Measurements from ENCODE around the gene CEP95. TPM values are rescaled to one million over a fixed set of nuclear protein-coding genes. Genes with fewer than 3 reads are reported as not detected.

Gene CEP95
- total RNA-seq, 6 experiments from 2014 or later: 9.0 to 13.0 (median 11.5) TPM

- H3K36me3 Mint-ChIP-seq (ENCODE audit: low read depth): peaks cover 32% of the 10 kb centered on the region
- peaks cover 11% of the 10 kb centered on the region; the same call in 1 of the 2 replicates for H3K4me1 Mint-ChIP-seq (ENCODE audit: low read depth)
- DNase-seq: no peak
- TF ChIP-seq, protein P1, sequence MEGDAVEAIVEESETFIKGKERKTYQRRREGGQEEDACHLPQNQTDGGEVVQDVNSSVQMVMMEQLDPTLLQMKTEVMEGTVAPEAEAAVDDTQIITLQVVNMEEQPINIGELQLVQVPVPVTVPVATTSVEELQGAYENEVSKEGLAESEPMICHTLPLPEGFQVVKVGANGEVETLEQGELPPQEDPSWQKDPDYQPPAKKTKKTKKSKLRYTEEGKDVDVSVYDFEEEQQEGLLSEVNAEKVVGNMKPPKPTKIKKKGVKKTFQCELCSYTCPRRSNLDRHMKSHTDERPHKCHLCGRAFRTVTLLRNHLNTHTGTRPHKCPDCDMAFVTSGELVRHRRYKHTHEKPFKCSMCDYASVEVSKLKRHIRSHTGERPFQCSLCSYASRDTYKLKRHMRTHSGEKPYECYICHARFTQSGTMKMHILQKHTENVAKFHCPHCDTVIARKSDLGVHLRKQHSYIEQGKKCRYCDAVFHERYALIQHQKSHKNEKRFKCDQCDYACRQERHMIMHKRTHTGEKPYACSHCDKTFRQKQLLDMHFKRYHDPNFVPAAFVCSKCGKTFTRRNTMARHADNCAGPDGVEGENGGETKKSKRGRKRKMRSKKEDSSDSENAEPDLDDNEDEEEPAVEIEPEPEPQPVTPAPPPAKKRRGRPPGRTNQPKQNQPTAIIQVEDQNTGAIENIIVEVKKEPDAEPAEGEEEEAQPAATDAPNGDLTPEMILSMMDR (IDR thresholded peaks at IDR 0.05): no peak
- H3K9me3 Mint-ChIP-seq: no peaks in the 10 kb centered on the region
- no peak overlapping the region for H3K4me3 Mint-ChIP-seq
- peak overlapping the region; percentile 56 for H3K27ac Mint-ChIP-seq
- peaks cover 5% of the 10 kb centered on the region; the same call in 1 of the 2 replicates for H3K27me3 Mint-ChIP-seq (ENCODE audit: insufficient read depth)
Observed at GRCh38 chr17:64527914-64528313, 21.1 kb downstream of the CEP95 start.

DNA sequence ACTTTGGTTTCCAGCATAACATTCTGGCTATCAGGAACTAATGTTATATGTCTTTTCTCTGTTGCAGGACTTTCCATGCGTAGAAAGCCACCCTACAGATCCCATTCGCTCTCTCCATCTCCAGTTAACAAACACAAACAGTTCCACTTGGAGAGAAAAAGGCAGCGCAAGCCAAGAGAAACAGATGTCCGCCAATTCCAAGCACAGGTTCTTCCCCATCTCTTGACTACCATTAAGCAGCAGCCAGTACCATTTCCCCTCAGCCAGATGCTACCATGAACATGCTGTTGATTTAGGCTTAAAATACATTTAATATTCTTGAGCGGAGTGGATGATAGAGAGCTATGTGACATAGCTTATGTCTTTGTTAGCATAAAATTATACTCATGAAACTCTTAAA lies 22.4 kb downstream of the CEP95 start:
- no peak overlapping the region for H3K4me3 Mint-ChIP-seq
- H3K36me3 Mint-ChIP-seq (ENCODE audit: low read depth): peaks cover 44% of the 10 kb centered on the region
- TF ChIP-seq, protein P1 (IDR thresholded peaks at IDR 0.05): no peak

GRCh38 chr17:64531955-64532371 lies 25.2 kb downstream of the CEP95 start:
- no peak for DNase-seq
- H3K27me3 Mint-ChIP-seq (ENCODE audit: insufficient read depth): peaks cover 24% of the 10 kb centered on the region
- TF ChIP-seq, protein P1 (IDR thresholded peaks at IDR 0.05): no peak
- no peaks in the 10 kb centered on the region for H3K9me3 Mint-ChIP-seq
- H3K36me3 Mint-ChIP-seq (ENCODE audit: low read depth): peaks cover 46% of the 10 kb centered on the region
- 0 out of 2 replicates have a peak overlapping the region, but pooled peaks have one; percentile 20 for H3K4me3 Mint-ChIP-seq
- peaks cover 21% of the 10 kb centered on the region; the same call in 1 of the 2 replicates for H3K4me1 Mint-ChIP-seq (ENCODE audit: low read depth)
- H3K27ac Mint-ChIP-seq: peak overlapping the region; percentile 75

More for the DNA sequence above, 22.4 kb downstream of the CEP95 start:
- Mint-ChIP-seq H3K9me3 (no peaks in the 10 kb centered on the region), H3K4me1 (ENCODE audit: low read depth) (peaks cover 17% of the 10 kb centered on the region; the same call in 1 of the 2 replicates), H3K27ac (peak overlapping the region; percentile 1), H3K27me3 (ENCODE audit: insufficient read depth) (peaks cover 11% of the 10 kb centered on the region)
- DNase-seq: no peak

DNA sequence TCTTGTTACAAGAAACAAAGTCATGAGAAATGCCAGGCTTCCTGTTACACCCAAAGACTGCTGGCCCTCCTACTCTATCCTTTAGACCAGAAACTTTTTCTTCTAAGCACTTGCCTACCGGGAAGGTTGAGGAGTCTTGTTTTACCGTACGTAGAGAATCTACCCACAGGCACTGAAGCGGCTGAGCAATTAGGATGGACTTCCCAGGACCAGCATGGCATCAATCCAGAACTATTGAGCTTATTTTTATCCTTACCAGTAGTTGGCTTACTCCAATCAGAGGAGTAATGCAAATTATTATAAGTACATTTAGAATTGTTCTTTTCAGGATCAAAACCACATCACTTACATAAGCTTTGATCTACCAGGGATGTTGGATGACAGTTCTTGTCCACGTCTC lies 25.6 kb downstream of the CEP95 start:
- no peaks in the 10 kb centered on the region for H3K9me3 Mint-ChIP-seq
- peak overlapping the region; percentile 20; the same call in 1 of the 2 replicates for H3K4me3 Mint-ChIP-seq
- peak overlapping the region; percentile 75 for H3K27ac Mint-ChIP-seq

GRCh38 chr17:64533784-64534183 lies 27.0 kb downstream of the CEP95 start:
- Mint-ChIP-seq H3K27me3 (ENCODE audit: insufficient read depth) (peaks cover 39% of the 10 kb centered on the region), H3K9me3 (peaks cover 8% of the 10 kb centered on the region; the same call in 1 of the 2 replicates), H3K36me3 (ENCODE audit: low read depth) (peaks cover 60% of the 10 kb centered on the region), H3K4me3 (peak overlapping the region; percentile 30; the same call in 1 of the 2 replicates), H3K27ac (peak overlapping the region; percentile 75), H3K4me1 (ENCODE audit: low read depth) (peaks cover 28% of the 10 kb centered on the region)
- no peak for DNase-seq
- TF ChIP-seq, protein P1 (IDR thresholded peaks at IDR 0.05): no peak

More for the DNA sequence above, 25.6 kb downstream of the CEP95 start:
- TF ChIP-seq, protein P1 (IDR thresholded peaks at IDR 0.05): no peak
- Mint-ChIP-seq H3K4me1 (ENCODE audit: low read depth) (peaks cover 21% of the 10 kb centered on the region; the same call in 1 of the 2 replicates), H3K36me3 (ENCODE audit: low read depth) (peaks cover 47% of the 10 kb centered on the region), H3K27me3 (ENCODE audit: insufficient read depth) (peaks cover 28% of the 10 kb centered on the region)
- no peak for DNase-seq
